ENCODE data around the gene OTUD7B. TPM values are rescaled to one million over a fixed set of nuclear protein-coding genes. Genes with fewer than 3 reads are reported as not detected.

OTUD7B gene
- total and polyA plus RNA-seq, 9 of the 15 experiments (the other 6 are each of a cell fraction or from before 2014, with no cell fraction given): 0.96 to 18.8 (median 7.4) TPM

DNA sequence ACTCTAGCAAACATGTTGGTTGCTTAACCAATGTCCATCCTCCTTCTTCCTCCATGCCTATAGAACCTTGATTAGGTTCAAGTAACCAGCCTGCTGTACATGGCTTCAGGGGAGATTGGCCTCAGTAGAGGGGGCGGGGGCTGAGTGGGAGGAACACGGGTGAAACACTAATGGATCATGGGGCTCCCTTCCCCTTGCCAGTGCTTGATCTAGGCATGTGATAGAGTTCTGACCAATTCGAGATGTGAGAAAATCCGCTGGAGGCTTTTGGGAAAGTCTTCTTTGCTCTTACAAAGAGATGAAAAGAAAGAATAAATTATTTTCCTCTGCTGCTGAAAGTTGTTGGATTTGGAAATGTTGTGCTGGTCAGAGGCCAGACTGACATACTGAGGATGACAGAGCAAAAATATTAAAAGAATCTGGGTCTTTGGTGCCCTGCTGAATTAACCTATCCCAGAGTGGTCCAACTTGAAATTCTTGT is 5.2 kb upstream of the OTUD7B start (continued):
- TF ChIP-seq, protein P1, sequence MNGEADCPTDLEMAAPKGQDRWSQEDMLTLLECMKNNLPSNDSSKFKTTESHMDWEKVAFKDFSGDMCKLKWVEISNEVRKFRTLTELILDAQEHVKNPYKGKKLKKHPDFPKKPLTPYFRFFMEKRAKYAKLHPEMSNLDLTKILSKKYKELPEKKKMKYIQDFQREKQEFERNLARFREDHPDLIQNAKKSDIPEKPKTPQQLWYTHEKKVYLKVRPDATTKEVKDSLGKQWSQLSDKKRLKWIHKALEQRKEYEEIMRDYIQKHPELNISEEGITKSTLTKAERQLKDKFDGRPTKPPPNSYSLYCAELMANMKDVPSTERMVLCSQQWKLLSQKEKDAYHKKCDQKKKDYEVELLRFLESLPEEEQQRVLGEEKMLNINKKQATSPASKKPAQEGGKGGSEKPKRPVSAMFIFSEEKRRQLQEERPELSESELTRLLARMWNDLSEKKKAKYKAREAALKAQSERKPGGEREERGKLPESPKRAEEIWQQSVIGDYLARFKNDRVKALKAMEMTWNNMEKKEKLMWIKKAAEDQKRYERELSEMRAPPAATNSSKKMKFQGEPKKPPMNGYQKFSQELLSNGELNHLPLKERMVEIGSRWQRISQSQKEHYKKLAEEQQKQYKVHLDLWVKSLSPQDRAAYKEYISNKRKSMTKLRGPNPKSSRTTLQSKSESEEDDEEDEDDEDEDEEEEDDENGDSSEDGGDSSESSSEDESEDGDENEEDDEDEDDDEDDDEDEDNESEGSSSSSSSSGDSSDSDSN (IDR thresholded peaks at IDR 0.05; ENCODE audit: borderline replicate concordance in 1 of 2, low read depth in 2 of 2, low read length in 2 of 2): no peak
- TF ChIP-seq EGR1 (conservative IDR thresholded peaks at IDR 0.05) (peak; percentile 78), XRCC3 (IDR thresholded peaks at IDR 0.05) (no peak), PHF20 (IDR thresholded peaks at IDR 0.05; ENCODE audit: partially characterized antibody) (no peak)
- TF ChIP-seq, protein P2, sequence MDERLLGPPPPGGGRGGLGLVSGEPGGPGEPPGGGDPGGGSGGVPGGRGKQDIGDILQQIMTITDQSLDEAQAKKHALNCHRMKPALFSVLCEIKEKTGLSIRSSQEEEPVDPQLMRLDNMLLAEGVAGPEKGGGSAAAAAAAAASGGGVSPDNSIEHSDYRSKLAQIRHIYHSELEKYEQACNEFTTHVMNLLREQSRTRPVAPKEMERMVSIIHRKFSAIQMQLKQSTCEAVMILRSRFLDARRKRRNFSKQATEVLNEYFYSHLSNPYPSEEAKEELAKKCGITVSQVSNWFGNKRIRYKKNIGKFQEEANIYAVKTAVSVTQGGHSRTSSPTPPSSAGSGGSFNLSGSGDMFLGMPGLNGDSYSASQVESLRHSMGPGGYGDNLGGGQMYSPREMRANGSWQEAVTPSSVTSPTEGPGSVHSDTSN (CRISPR knock-in tag; IDR thresholded peaks at IDR 0.05; ENCODE audit: low read depth): no peak
- TF ChIP-seq, protein P2 (tag; conservative IDR thresholded peaks at IDR 0.05; ENCODE audit: low read depth): 0 out of 2 replicates have a peak, but pooled peaks have one; percentile 30

Data from K562 (cell line).